Activated T-cell treated with anti-CD3 and anti-CD28 coated beads, Interleukin-2, amount 50 U/mL, for 4 hours (primary cell): ENCODE results near the gene CYP17A1. TPM values are rescaled to one million over a fixed set of nuclear protein-coding genes. Genes with fewer than 3 reads are reported as not detected.
"Not testable (repeated sequence)": the region's sequence is repeated elsewhere in the genome, so short reads cannot be mapped to it uniquely, and the experiment has no call there.

Experiments
- ATAC-seq, 2 donors: fragments of 200-7000 bp; cut with Tn5 transposase; one replicate each; pipeline ENCODE4 v1.10.0; 2021
- DNase-seq: peaks from one replicate; pipeline ENCODE4 v3.0.0-alpha.2; 2020
- H3K27me3 Mint-ChIP-seq: one replicate; pipeline ENCODE4 v1.8.0; 2021; ENCODE audit warnings: low read depth, mixed read lengths
- H3K36me3 Mint-ChIP-seq: one replicate; pipeline ENCODE4 v1.8.0; 2022; ENCODE audit warnings: mixed read lengths; ENCODE audit not compliant: insufficient read depth
- H3K4me1 Mint-ChIP-seq: one replicate; pipeline ENCODE4 v1.8.0; 2021; ENCODE audit warnings: low read depth, mixed read lengths
- H3K4me3 Mint-ChIP-seq: one replicate; pipeline ENCODE4 v1.8.0; 2021; ENCODE audit warnings: mild to moderate bottlenecking, moderate library complexity, mixed read lengths
- H3K9me3 Mint-ChIP-seq: one replicate; pipeline ENCODE4 v1.8.0; 2021; ENCODE audit warnings: mixed read lengths
- total RNA-seq, 3 donors: library from RNA; stranded (reverse); gene quantifications; one replicate each; pipeline ENCODE4 v1.2.1, GENCODE V29; 2021

CYP17A1 gene
- total RNA-seq, 3 donors from 2014 or later = 1.2 to 1.9 (median 1.5) TPM

- H3K36me3 Mint-ChIP-seq = no peaks in the 10 kb centered on the region
Measured at GRCh38 chr10:102822222-102822621, 15.0 kb downstream of the CYP17A1 start.

GRCh38 chr10:102820008-102820407 is 17.2 kb downstream of the CYP17A1 start:
- H3K4me1 Mint-ChIP-seq, H3K27me3 Mint-ChIP-seq, ATAC-seq, H3K9me3 Mint-ChIP-seq, DNase-seq, H3K36me3 Mint-ChIP-seq, H3K4me3 Mint-ChIP-seq: not testable (repeated sequence)

More at GRCh38 chr10:102822222-102822621, 15.0 kb downstream of the CYP17A1 start:
- Mint-ChIP-seq H3K4me3 (no peak overlapping the region), H3K9me3 (no peaks in the 10 kb centered on the region), H3K27me3 (no peaks in the 10 kb centered on the region), H3K4me1 (no peaks in the 10 kb centered on the region)
- ATAC-seq = no peak
- no peak for DNase-seq

DNA sequence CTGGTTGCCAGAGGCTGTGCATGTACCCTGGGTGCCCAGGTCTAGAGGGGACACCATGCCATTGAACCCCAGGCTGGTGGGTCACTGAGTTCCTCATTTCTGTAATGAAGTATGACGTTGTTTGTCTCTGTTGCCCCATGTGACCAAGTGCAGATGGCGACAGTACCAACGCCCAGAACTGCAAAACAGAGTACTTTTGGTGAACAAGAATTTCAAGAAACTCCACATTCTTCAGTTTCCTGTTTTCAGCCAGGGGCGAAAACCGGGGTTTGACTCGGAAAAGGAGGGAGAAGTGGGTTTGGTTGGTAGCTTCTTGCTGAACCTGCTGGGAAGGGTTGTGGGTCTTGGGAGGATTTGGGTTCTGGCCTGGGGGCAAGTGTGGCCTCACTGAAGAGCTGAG is 18.2 kb downstream of the CYP17A1 start:
- ATAC-seq (no peak), DNase-seq (no peak)
- Mint-ChIP-seq H3K27me3 (no peaks in the 10 kb centered on the region), H3K4me3 (no peak overlapping the region), H3K36me3 (peaks cover 8% of the 10 kb centered on the region), H3K9me3 (no peaks in the 10 kb centered on the region), H3K4me1 (no peaks in the 10 kb centered on the region)

- Mint-ChIP-seq H3K4me3 (no peak overlapping the region), H3K36me3 (peaks cover 14% of the 10 kb centered on the region), H3K4me1 (peaks cover 4% of the 10 kb centered on the region), H3K27me3 (no peaks in the 10 kb centered on the region), H3K9me3 (no peaks in the 10 kb centered on the region)
- no peak for DNase-seq
- ATAC-seq = no peak
Measured at GRCh38 chr10:102817175-102817574, 20.0 kb downstream of the CYP17A1 start.

DNA sequence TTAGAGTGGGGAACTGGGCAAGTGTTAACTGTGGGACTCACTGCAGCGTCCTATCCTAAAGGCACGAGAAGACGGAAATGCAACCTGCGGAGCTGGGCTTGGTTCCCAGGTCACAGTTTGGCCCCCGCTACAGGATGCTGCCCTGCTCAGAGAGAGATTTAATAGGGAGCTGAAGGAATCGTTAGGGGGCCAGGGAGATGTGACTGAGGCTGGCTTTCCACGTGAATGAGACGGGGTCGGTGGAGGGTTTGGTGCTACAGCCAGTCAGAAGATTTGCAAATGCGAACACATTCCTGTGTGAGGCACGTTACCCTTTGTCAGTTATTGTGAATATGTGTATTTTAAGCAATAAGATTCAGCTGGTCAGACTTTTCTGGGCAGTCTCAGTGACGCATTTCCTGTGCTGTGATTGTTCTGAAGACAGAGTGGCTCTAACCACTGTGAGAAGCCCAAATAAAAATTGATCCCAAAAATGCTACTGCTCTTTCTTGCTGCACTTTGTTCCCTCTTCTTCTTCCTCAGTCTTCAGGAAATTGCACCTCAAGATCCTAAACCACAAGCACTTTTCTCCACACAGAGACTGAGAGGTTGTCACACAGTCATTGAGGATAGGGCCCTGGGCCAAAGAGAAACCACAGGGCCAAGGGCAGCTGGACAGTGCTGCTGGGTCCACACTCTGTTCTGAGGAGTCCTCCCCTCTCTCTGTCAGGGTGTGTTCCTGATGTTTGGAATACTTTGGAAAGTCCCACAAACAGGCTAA is 21.2 kb downstream of the CYP17A1 start:
- H3K4me3 Mint-ChIP-seq = no peak overlapping the region
- H3K9me3 Mint-ChIP-seq = no peaks in the 10 kb centered on the region
- H3K4me1 Mint-ChIP-seq = peaks cover 5% of the 10 kb centered on the region
- H3K27me3 Mint-ChIP-seq = no peaks in the 10 kb centered on the region
- DNase-seq = no peak
- H3K36me3 Mint-ChIP-seq = peaks cover 17% of the 10 kb centered on the region
- ATAC-seq = no peak

- DNase-seq = no peak
- ATAC-seq = no peak
- Mint-ChIP-seq H3K36me3 (peaks cover 17% of the 10 kb centered on the region), H3K4me3 (no peak overlapping the region), H3K27me3 (no peaks in the 10 kb centered on the region), H3K9me3 (no peaks in the 10 kb centered on the region), H3K4me1 (peaks cover 5% of the 10 kb centered on the region)
Measured at GRCh38 chr10:102814873-102815661, 22.1 kb downstream of the CYP17A1 start.

- H3K4me3 Mint-ChIP-seq = no peak overlapping the region
- peaks cover 21% of the 10 kb centered on the region for H3K36me3 Mint-ChIP-seq
- no peaks in the 10 kb centered on the region for H3K9me3 Mint-ChIP-seq
- no peak for DNase-seq
- ATAC-seq = no peak
- peaks cover 6% of the 10 kb centered on the region for H3K4me1 Mint-ChIP-seq
- no peaks in the 10 kb centered on the region for H3K27me3 Mint-ChIP-seq
Measured at GRCh38 chr10:102814453-102814871, 22.8 kb downstream of the CYP17A1 start.

DNA sequence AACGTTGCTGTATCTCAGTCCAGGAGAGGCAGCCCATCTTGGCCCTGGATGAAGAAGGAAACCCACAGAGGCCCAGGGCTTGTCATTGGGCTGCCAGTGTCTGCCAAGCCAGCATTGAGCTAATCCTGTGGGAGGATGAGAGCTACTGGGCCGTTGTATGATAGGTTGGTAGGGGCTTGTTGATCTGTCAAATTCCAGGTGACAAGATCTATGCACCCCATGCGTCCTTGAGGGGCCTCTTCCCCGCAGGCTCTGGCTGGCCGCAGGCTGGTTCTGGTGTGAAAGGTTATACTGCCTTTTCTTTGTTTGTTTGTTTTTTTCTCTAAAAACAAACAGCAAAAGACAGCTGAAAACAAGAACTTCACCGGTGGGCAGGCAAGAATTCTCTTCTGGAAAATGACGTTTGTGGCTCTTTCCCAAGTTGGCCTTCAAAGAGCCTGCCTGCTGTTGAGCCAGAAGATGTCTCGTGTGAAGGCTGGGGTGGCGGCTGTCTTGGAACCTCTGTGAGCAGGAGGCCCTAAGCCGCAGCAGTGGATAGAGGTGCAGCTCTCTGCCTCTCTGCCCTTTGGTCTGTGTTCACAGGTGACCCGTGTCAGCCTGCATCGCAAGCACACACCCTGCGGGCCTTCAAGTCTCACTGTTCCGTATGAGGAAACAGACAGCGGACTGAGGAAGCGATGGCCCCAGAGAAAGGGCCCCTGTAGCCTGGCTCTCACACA is 23.3 kb downstream of the CYP17A1 start:
- Mint-ChIP-seq H3K9me3 (no peaks in the 10 kb centered on the region), H3K27me3 (no peaks in the 10 kb centered on the region), H3K36me3 (peaks cover 21% of the 10 kb centered on the region), H3K4me3 (no peak overlapping the region), H3K4me1 (peaks cover 6% of the 10 kb centered on the region)
- DNase-seq (no peak), ATAC-seq (no peak)

GRCh38 chr10:102813017-102813541 is 24.1 kb downstream of the CYP17A1 start:
- no peak for ATAC-seq
- DNase-seq = no peak
- Mint-ChIP-seq H3K36me3 (peaks cover 22% of the 10 kb centered on the region), H3K27me3 (no peaks in the 10 kb centered on the region), H3K4me3 (no peak overlapping the region), H3K9me3 (no peaks in the 10 kb centered on the region), H3K4me1 (peaks cover 6% of the 10 kb centered on the region)

DNA sequence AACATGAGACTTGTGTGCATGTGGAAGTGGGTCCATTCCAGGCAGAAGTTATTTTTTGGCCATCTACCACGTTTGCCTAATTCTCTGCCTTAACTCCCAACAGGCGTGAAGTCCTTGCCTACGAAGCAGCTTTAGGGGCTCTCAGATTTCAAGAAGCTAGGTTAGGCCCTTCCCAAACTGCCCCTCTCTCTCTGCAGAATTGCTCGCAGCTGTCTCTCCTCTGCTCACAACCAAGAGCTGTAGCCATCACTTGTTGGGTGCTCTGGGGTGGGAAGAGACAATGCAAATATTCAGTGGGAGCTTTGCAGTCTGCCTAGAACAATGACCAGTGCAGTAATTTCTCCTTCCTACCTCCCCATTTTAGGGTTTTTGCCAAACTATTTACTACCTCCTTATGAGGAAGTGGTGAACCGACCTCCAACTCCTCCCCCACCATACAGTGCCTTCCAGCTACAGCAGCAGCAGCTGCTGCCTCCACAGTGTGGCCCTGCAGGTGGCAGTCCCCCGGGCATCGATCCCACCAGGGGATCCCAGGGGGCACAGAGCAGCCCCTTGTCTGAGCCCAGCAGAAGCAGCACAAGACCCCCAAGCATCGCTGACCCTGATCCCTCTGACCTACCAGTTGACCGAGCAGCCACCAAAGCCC is 24.9 kb downstream of the CYP17A1 start:
- ATAC-seq (no peak), DNase-seq (no peak)
- peaks cover 22% of the 10 kb centered on the region for H3K36me3 Mint-ChIP-seq
- no peaks in the 10 kb centered on the region for H3K9me3 Mint-ChIP-seq
- H3K27me3 Mint-ChIP-seq = no peaks in the 10 kb centered on the region
- no peak overlapping the region for H3K4me3 Mint-ChIP-seq
- H3K4me1 Mint-ChIP-seq = peaks cover 6% of the 10 kb centered on the region

DNA sequence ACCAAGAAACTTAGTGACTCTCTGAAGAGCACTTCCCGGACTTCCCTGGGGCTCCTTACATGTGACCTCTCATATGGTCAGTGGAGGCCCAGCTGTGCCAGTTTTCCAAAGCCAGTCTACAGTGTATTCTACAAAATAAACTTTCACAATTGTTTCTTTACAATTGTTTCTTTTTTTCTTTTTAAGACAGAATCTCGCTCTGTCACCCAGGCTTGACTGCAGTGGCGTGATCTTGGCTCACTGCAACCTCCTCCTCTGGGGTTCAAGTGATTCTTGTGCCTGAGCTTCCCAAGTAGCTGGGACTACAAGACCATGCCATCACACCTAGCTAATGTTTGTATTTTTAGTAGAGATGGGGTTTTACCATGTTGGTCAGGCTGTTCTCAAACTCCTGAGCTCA is 25.9 kb downstream of the CYP17A1 start:
- H3K4me1 Mint-ChIP-seq = peaks cover 9% of the 10 kb centered on the region
- ATAC-seq (no peak), DNase-seq (no peak)
- H3K9me3 Mint-ChIP-seq = no peaks in the 10 kb centered on the region
- peaks cover 25% of the 10 kb centered on the region for H3K36me3 Mint-ChIP-seq
- no peak overlapping the region for H3K4me3 Mint-ChIP-seq
- H3K27me3 Mint-ChIP-seq = no peaks in the 10 kb centered on the region

DNA sequence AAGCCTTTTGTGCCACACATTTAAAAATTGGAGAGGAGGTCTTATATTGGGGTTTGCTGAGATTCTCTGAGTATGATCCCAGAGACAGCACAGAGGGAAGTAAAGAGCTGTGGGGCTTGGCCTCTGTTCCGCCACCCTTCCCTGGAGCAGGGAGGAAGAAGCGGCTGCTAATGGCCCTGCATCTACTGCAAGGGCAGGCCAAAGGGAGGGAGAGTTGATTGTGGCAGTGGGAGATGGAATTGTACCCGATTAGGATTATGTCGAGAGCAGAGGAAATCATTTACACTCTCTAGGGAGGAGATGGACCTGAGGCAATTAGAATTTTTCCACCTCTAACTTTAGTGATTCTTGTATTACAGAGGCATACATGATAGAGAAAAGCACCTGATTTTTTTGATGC is 28.8 kb downstream of the CYP17A1 start:
- Mint-ChIP-seq H3K36me3 (peaks cover 23% of the 10 kb centered on the region), H3K4me3 (no peak overlapping the region), H3K9me3 (no peaks in the 10 kb centered on the region), H3K4me1 (peaks cover 15% of the 10 kb centered on the region), H3K27me3 (no peaks in the 10 kb centered on the region)
- ATAC-seq = no peak
- no peak for DNase-seq

GRCh38 chr10:102804382-102805055 is 32.7 kb downstream of the CYP17A1 start:
- Mint-ChIP-seq H3K9me3 (no peaks in the 10 kb centered on the region), H3K4me3 (no peak overlapping the region), H3K36me3 (peaks cover 27% of the 10 kb centered on the region), H3K4me1 (peaks cover 32% of the 10 kb centered on the region), H3K27me3 (no peaks in the 10 kb centered on the region)
- ATAC-seq (no peak), DNase-seq (no peak)
